GM21737 (cell line): ENCODE results near the gene PSMF1.
"Not testable (repeated sequence)": the region's sequence is repeated elsewhere in the genome, so short reads cannot be mapped to it uniquely, and the experiment has no call there.

ENCODE experiments used
- ATAC-seq: cut with Tn5 transposase; IDR thresholded peaks from one replicate; pipeline ENCODE4 v1.9.1; 2021; ENCODE audit warnings: mild to moderate bottlenecking, moderate library complexity; ENCODE audit not compliant: unreplicated experiment

The PSMF1 gene

GRCh38 chr20:1212023-1212422 is 93.6 kb downstream of the PSMF1 start:
- ATAC-seq: no peak

- no peak for ATAC-seq
Measured at GRCh38 chr20:1212607-1213396, 94.4 kb downstream of the PSMF1 start.

GRCh38 chr20:1214838-1215261 is 96.4 kb downstream of the PSMF1 start:
- no peak for ATAC-seq

GRCh38 chr20:1215386-1216170 is 97.2 kb downstream of the PSMF1 start:
- no peak for ATAC-seq

- not testable (repeated sequence) for ATAC-seq
Measured at GRCh38 chr20:1216527-1217427, 98.4 kb downstream of the PSMF1 start.
